Endothelial cell of umbilical vein (primary cell): Measurements from ENCODE around the gene IKZF5. TPM values are rescaled to one million over a fixed set of nuclear protein-coding genes. Genes with fewer than 3 reads are reported as not detected.

Experiments
- BruUV-seq: library from RNA; stranded (reverse); fragments of 400-500 nt; replicated peaks from 2 replicates; lab custom pipeline; 2021; lab: Mats Ljungman, UMichigan
- CTCF ChIA-PET: fragments of 300-600, 350-600 bp; sonication (Branson Sonifier 250); formaldehyde crosslinking; loops from one replicate; lab custom pipeline; 2021; ENCODE audit warnings: antibody characterized with exemption, inconsistent platforms; lab: Charles Lee
- POLR2A ChIA-PET: fragments of 300-600, 350-600 bp; sonication (Branson Sonifier 250); formaldehyde crosslinking; loops from one replicate; lab custom pipeline; 2021; ENCODE audit warnings: antibody characterized with exemption, inconsistent platforms; lab: Charles Lee
- DNase-seq: peaks from one replicate; pipeline ENCODE4 v3.0.0-alpha.2; 2011; ENCODE audit warnings: low read depth, low spot score
- FAIRE-seq: peaks from 2 replicates; lab custom pipeline; 2011; peaks lifted over from hg19 to GRCh38; lab: Jason Lieb, UNC
- H2AFZ ChIP-seq: 2 replicates; pipeline ENCODE4 v1.6.0; 2012; ENCODE audit warnings: low read depth, low read length, control low read depth, inconsistent platforms
- H3K27ac ChIP-seq: 2 replicates; pipeline ENCODE4 v1.5.1; 2011; ENCODE audit warnings: low read depth, mild to moderate bottlenecking, control low read depth, low read length, moderate library complexity; ENCODE audit not compliant: insufficient read depth
- H3K27me3 ChIP-seq, 2 experiments: 2 replicates each; pipeline versions ENCODE4 v1.6.0 to v1.6.1; 2011; ENCODE audit warnings: low read length in 2 of 2, mixed read lengths in 1 of 2; ENCODE audit not compliant: control insufficient read depth in 2 of 2, insufficient read depth in 2 of 2
- H3K36me3 ChIP-seq, 2 experiments: 2 replicates in 1 of 2; 3 replicates in 1 of 2; pipeline ENCODE4 v1.5.1; 2011; ENCODE audit warnings: low read length in 2 of 2, mild to moderate bottlenecking in 1 of 2, moderate library complexity in 1 of 2; ENCODE audit not compliant: control insufficient read depth in 2 of 2, insufficient read depth in 2 of 2; ENCODE audit errors: extremely low read depth in 1 of 2
- H3K4me1 ChIP-seq: 3 replicates; pipeline ENCODE4 v1.5.1; 2011; ENCODE audit warnings: mild to moderate bottlenecking, low read length; ENCODE audit not compliant: control insufficient read depth, insufficient read depth; ENCODE audit errors: extremely low read depth
- H3K4me2 ChIP-seq: 2 replicates; pipeline ENCODE4 v1.6.1; 2011; ENCODE audit warnings: low read length, control low read depth, mixed read lengths; ENCODE audit not compliant: insufficient read depth
- H3K4me3 ChIP-seq, 3 experiments: fragments of 200-600 bp in 1 of 3; sonication (generic), shearing (Covaris generic) in 1 of 3; replicated peaks in 1 of 3; 2 replicates each; pipeline ENCODE4 v1.5.1; 2011 to 2016; ENCODE audit warnings: control low read depth in 3 of 3, low read length in 3 of 3, mild to moderate bottlenecking in 2 of 3, inconsistent platforms in 1 of 3, low read depth in 1 of 3, moderate library complexity in 1 of 3; ENCODE audit not compliant: insufficient read depth in 1 of 3
- H3K79me2 ChIP-seq: 2 replicates; pipeline ENCODE4 v1.6.0; 2012; ENCODE audit warnings: low read length, inconsistent platforms; ENCODE audit not compliant: control insufficient read depth, insufficient read depth
- H3K9ac ChIP-seq: replicated peaks from 2 replicates; pipeline ENCODE3; 2011; ENCODE audit warnings: low read length, control low read depth; ENCODE audit not compliant: insufficient read depth; ENCODE audit errors: extremely low read depth
- H3K9me1 ChIP-seq: replicated peaks from 3 replicates; pipeline ENCODE4 v1.6.0; 2011; ENCODE audit warnings: mild to moderate bottlenecking, low read length; ENCODE audit not compliant: control insufficient read depth, insufficient read depth; ENCODE audit errors: extremely low read depth
- H3K9me3 ChIP-seq: replicated peaks from 2 replicates; pipeline ENCODE4 v1.5.1; 2012; ENCODE audit warnings: low read length, inconsistent platforms; ENCODE audit not compliant: control insufficient read depth, insufficient read depth
- H4K20me1 ChIP-seq: replicated peaks from 2 replicates; pipeline ENCODE3; 2011; ENCODE audit warnings: mild to moderate bottlenecking, low read length; ENCODE audit not compliant: control insufficient read depth, insufficient read depth; ENCODE audit errors: extremely low read depth
- CTCF ChIP-seq, 2 donors: IDR thresholded peaks; 1 replicate in 1 of 2; 2 replicates in 1 of 2; pipeline ENCODE4 v1.5.1; 2011; ENCODE audit warnings: low read length in 2 of 2, mild to moderate bottlenecking in 2 of 2, moderate library complexity in 2 of 2, control low read depth in 1 of 2, inconsistent platforms in 1 of 2, low read depth in 1 of 2; ENCODE audit not compliant: insufficient read depth in 1 of 2; ENCODE audit errors: extremely low read depth in 1 of 2
- EZH2 ChIP-seq: IDR thresholded peaks from 2 replicates; pipeline ENCODE4 v1.6.1; 2012; ENCODE audit warnings: borderline replicate concordance, low read depth, mild to moderate bottlenecking, moderate library complexity, low read length, inconsistent platforms; ENCODE audit not compliant: severe bottlenecking
- FOS ChIP-seq: IDR thresholded peaks from 2 replicates; pipeline ENCODE4 v1.6.1; 2011; ENCODE audit warnings: mild to moderate bottlenecking, low read length, moderate library complexity, borderline replicate concordance; ENCODE audit not compliant: insufficient read depth
- GATA2 ChIP-seq: IDR thresholded peaks from 2 replicates; pipeline ENCODE4 v1.7.0; 2011; ENCODE audit warnings: low read depth, mild to moderate bottlenecking, moderate library complexity, mixed read lengths, low read length; ENCODE audit not compliant: insufficient read length, insufficient read depth
- JUN ChIP-seq: IDR thresholded peaks from 2 replicates; pipeline ENCODE4 v1.6.1; 2011; ENCODE audit warnings: borderline replicate concordance, low read depth; ENCODE audit not compliant: insufficient read length, insufficient read depth
- MAX ChIP-seq: IDR thresholded peaks from 2 replicates; pipeline ENCODE4 v1.6.1; 2011; ENCODE audit not compliant: insufficient read depth, insufficient read length
- MYC ChIP-seq: IDR thresholded peaks from one replicate; pipeline ENCODE4 v1.6.1; 2011; ENCODE audit warnings: mild to moderate bottlenecking, low read depth, low read length
- POLR2A ChIP-seq: IDR thresholded peaks from 2 replicates; pipeline ENCODE4 v1.6.1; 2012; ENCODE audit warnings: low read depth, mild to moderate bottlenecking, control low read depth, low read length
- POLR2AphosphoS5 ChIP-seq: IDR thresholded peaks from 2 replicates; pipeline ENCODE4 v1.6.1; 2012; ENCODE audit warnings: low read depth, mild to moderate bottlenecking, control low read depth, low read length, moderate library complexity; ENCODE audit not compliant: insufficient read depth
- dilution Hi-C: fragments of 300-500 bp; cut with MboI; formaldehyde crosslinking; loops from one replicate; pipeline ENCODE4 v1.15.0; 2019; ENCODE audit warnings: low sequenced_read_pairs; ENCODE audit not compliant: extremely low pct_ligation_motif_present
- intact Hi-C: fragments of 100-400 bp; cut with micrococcal nuclease; formaldehyde crosslinking; loops from one replicate; pipeline ENCODE4 v1.10.0; 2022
- polyA plus RNA-seq, 4 experiments: library from polyadenylated mRNA; depleted of rRNA in 3 of 4; stranded (reverse) in 3 of 4; unstranded in 1 of 4; fragments of >200 nt; gene quantifications; 2 replicates each; pipeline versions ENCODE4 v1.2.1 to v1.2.3, GENCODE V29; 2011 to 2012; ENCODE audit warnings: missing spikeins in 1 of 4
- total RNA-seq: library from RNA; stranded (reverse); gene quantifications from 2 replicates; pipeline ENCODE4 v1.2.3, GENCODE V29; 2021

The IKZF5 gene
- total and polyA plus RNA-seq, 2 donors (not counting 3 experiments of a cell fraction or from before 2014, with no cell fraction given), result 7.1 to 10.3 TPM

GRCh38 chr10:122957474-122957873 lies 51.1 kb downstream of the IKZF5 start:
- dilution Hi-C loops (no loop called here), intact Hi-C loops (no loop called here)
- Histone ChIP-seq H3K4me2 (no peak overlapping the region), H3K79me2 (peaks cover 8% of the 10 kb centered on the region), H3K9me1 (no peaks in the 10 kb centered on the region), H2AFZ (no peak overlapping the region), H4K20me1 (no peaks in the 10 kb centered on the region), H3K4me1 (peaks cover 10% of the 10 kb centered on the region), H3K4me3 (no peak overlapping the region), H3K36me3 (no peaks in the 10 kb centered on the region), H3K9me3 (no peaks in the 10 kb centered on the region), H3K27ac (no peak overlapping the region), H3K27me3 (no peaks in the 10 kb centered on the region), H3K9ac (no peak overlapping the region)
- FAIRE-seq (no peak), DNase-seq (no peak)
- TF ChIP-seq EZH2, result no peak
- TF ChIP-seq POLR2AphosphoS5, result no peak
- no peak for TF ChIP-seq CTCF (IDR thresholded peaks at IDR 0.05; ENCODE audit: extremely low read depth in 1 of 2, insufficient read depth in 1 of 2, low read depth in 1 of 2, low read length in 2 of 2)
- ChIA-PET POLR2A (no interaction called here), CTCF (interaction anchor here (1.0 to 1.4 kb wide), 2 partner anchors 9 to 23 kb away, joined by 3 to 7 read pairs; partner anchors contain the start of gene PSTK)
- BruUV-seq, result no TSS peak

GRCh38 chr10:122955892-122956291 lies 52.7 kb downstream of the IKZF5 start:
- Histone ChIP-seq H3K79me2 (peaks cover 12% of the 10 kb centered on the region), H2AFZ (no peak overlapping the region), H3K9me1 (no peaks in the 10 kb centered on the region), H3K27ac (no peak overlapping the region), H3K9ac (no peak overlapping the region), H3K4me2 (no peak overlapping the region), H3K9me3 (no peaks in the 10 kb centered on the region), H3K4me3 (no peak overlapping the region), H3K27me3 (no peaks in the 10 kb centered on the region), H3K36me3 (no peaks in the 10 kb centered on the region), H3K4me1 (peaks cover 14% of the 10 kb centered on the region), H4K20me1 (no peaks in the 10 kb centered on the region)
- intact Hi-C loops, result loop anchor here (2.0 kb wide), 3 partner anchors 105 to 307 kb away; no protein-coding TSS in a partner anchor
- ChIA-PET CTCF (interaction anchor here (1.0 to 1.4 kb wide), 3 partner anchors 21 to 25 kb away, joined by 3 to 4 read pairs (median 4); partner anchors contain the start of gene PSTK), POLR2A (no interaction called here)
- FAIRE-seq (no peak), DNase-seq (no peak)
- dilution Hi-C loops, result no loop called here
- TF ChIP-seq FOS (no peak), GATA2 (no peak), POLR2A (no peak), CTCF (IDR thresholded peaks at IDR 0.05; ENCODE audit: extremely low read depth in 1 of 2, insufficient read depth in 1 of 2, low read depth in 1 of 2, low read length in 2 of 2) (no peak), MAX (no peak), POLR2AphosphoS5 (no peak), EZH2 (no peak), MYC (no peak), JUN (no peak)
- BruUV-seq, result no TSS peak
